DMS 273 treated with DMSO at 0.1 percent for 48 hours (cell line): ENCODE data around the gene GALR2.
"Not testable (repeated sequence)": the region's sequence is repeated elsewhere in the genome, so short reads cannot be mapped to it uniquely, and the experiment has no call there.

ENCODE experiments used
- DNase-seq: peaks from one replicate; lab custom pipeline; 2025; lab: John Stamatoyannopoulos, UW

The GALR2 gene

GRCh38 chr17:76050538-76051467, 23.8 kb upstream of the GALR2 start:
- no peak for DNase-seq

DNA sequence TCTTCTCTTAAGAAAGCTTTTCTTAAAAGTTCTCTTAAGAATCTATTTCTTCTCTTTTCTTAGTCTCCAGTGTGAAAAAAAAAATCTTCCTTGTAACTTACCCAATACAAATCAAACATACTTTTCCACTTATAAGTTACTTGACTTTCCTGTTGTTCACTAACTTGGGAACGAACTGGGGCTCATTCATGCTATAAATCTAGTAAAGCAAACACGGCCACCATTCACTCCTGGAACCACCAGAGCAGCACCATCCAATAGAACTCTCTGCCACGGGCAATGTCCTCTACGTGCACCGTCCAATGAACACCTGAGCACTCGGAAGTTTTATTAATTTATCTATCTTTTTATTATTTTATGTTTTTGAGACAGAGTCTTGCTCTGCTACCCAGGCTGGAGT, 23.0 kb upstream of the GALR2 start:
- no peak for DNase-seq

DNA sequence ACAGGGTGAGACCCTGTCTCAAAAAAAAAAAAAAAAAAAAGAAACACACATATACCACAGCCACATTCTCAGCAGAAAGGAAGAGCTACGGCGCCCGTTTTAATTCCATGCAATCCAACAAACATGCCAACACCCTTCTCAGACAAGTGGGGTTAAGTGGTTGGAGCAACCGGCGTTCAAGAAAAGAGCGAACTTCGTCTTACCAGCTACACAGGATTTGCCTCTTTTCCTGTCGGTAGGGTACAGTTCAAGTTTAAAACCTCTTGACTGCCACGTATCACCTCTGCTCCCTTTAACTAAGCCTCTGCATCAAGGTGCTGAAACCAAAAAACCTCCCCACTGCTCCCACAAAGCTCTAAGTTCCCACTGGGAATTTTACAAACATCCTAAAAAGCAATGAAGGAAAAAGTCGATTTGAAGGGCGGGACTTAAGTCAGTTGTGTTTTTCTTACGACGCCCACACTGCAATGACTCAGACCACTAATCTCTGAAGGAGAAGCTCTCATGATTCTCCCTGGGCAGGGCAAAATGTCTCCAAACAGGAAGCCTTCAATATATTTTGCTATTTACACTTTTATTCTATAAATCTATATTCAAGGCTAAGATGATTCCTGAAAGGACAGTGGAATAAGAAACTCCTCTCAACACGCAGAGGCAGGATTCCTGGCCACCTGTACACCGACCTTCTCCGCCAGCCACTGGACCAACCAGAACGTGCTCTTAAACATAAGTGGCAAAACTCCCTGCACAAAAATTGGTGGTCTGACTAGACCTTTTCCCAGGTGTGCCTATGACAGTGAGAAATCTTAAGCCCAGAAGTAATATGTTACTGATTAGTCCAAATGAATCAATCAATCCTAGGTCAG, 21.1 kb upstream of the GALR2 start:
- DNase-seq = no peak

DNA sequence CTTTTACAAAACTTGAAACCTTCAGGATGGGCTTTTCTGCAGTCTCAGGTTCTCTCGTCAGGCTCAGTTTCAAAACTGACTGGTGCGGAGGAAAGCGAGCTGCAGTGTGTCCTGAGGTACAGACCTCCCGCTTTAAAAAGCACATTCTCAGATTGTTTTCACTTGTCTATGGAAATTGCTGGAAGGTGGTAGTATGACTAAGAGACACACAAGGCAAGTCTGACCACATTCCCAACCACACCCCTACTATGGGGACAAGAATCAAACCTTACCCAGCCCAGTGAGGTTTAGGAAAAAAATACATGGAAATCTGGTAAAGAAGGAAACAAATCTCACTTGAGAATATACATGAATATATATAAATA, 20.5 kb upstream of the GALR2 start:
- DNase-seq = no peak

DNA sequence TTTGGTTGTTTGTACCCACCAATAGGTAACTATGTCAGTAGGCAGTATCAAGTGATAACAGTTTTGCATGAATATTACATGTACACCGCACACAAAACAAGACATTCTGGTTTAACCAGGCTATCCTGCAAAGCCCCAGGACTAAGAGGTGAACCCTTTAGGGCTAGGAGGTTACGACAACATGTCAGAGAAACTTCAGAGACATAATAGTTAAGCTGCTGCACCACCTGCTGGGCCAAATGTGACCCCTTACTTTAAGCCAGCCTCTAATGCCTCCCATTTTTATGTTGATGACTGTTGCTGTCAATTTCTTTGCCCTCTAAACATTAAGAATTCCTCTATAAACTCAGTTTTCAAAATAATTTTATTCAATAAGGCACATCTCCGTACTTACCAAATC, 17.7 kb upstream of the GALR2 start:
- no peak for DNase-seq

DNA sequence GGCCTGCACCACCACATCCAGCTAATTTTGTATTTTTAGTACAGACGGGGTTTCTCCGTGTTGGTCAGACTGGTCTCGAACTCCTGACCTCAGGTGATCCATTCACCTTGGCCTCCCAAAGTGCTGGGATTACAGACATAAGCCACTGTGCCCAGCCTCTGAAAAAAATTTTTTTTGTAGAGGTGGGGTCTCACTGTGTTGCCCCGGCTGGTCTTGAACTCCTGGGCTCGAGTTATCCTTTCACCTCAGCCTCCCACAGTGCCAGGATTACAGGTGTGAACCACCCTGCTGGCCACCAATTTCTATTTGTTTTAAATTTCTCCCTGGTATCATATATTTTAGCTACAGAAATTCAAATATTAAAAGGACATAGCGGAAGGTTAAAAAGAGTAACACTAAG, 16.3 kb upstream of the GALR2 start:
- DNase-seq = not testable (repeated sequence)

GRCh38 chr17:76063875-76064546, 10.6 kb upstream of the GALR2 start:
- DNase-seq = no peak

DNA sequence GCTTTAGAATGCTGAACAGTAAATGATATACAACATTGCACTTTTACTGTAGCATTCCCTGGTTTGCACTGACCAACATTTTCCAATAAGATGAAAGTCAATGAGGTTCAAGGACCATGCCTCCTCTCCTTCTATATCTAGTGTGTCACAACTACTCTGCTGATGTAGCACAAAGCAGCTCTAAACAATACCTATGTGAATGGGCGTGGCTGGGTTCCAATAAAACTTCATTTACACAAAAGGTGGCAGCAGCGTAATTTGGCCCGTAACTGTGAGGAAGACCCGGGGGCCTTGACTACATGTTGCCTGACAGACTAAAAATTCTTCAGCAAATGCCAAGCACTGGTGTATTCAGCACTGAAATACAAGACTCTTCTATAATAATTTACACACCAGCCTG, 8.8 kb upstream of the GALR2 start:
- no peak for DNase-seq

DNA sequence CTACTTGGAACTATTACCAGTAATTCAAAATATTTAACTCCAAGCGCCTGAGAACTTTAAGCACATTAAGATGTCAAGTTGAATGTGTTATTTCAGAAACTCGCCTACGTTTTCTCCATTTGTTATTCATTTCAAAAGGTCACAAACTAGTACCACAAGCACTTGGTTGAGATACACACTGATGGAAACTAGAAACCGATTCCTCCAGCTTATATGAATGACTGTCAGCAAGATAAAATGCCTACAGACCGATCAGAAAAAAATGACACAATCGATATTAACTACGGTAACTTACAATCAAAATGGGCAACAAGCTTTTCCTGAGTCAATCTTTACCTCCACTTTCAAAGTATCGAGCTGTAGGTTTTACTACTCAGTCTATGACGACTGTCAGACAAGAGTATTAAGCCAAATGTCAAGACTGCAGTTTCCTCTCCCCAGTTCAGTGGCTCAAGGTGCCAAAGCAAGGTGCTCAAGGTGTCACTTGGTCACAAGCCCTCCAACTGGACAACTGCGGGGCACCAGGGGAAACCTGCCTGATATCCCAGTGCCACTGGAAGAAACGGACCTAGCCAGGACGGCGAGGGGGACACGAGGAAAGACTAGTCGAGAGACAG, 2.9 kb upstream of the GALR2 start:
- no peak for DNase-seq

- peak; percentile 72 for DNase-seq
Measured at GRCh38 chr17:76072148-76072858, 2.3 kb upstream of the GALR2 start, which contains the start of gene SRP68. SRP68 (minus strand) TSS chr17:76072517; CDS start chr17:76072491, 26 bp downstream.

GRCh38 chr17:76075364-76076145, 974 bp downstream of the GALR2 start:
- DNase-seq = no peak

GRCh38 chr17:76076146-76076764, 1.7 kb downstream of the GALR2 start:
- DNase-seq = no peak

GRCh38 chr17:76076765-76077583, 2.4 kb downstream of the GALR2 start:
- no peak for DNase-seq

- DNase-seq = no peak
Measured at GRCh38 chr17:76077584-76078110, 3.1 kb downstream of the GALR2 start.

GRCh38 chr17:76078370-76078769, 3.8 kb downstream of the GALR2 start:
- not testable (repeated sequence) for DNase-seq

DNA sequence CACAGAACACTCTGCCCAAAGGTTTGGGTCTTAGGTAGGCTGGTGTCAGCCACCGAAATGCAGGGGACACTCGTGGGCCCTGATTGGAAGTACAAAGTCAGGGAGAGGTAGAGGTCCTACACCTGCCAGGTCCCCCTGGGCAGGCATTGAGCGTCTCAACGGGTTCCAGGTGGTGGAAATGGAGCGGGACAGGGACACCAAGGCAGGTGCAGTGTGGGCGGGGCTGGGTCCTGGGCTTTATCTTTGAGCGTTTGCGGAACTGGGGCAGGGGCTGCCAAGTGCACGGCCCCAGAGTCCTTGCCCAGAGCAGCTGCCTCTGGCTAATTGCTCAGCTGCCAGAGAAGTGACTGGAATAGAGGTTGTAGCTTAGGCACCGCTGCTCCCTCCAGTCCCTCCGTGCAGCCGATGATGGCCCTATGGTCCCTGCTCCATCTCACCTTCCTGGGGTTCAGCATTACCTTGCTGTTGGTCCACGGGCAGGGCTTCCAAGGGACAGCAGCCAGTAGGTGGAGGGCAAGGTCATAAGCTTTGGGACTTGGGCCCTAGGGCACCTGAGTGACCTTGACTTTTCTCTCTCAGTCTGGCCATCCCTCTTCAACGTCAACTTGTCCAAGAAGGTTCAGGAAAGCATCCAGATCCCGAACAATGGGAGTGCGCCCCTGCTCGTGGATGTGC, 4.4 kb downstream of the GALR2 start, which contains the start of gene ZACN:
Gene ZACN (plus strand): TSS at position 323 of the 675 bp plus-strand sequence. CDS start 83 bp downstream, at position 406.
- DNase-seq = no peak

GRCh38 chr17:76079535-76079955, 5.0 kb downstream of the GALR2 start:
- no peak for DNase-seq
